SK-N-SH treated with all-trans-retinoic acid at 6 μM for 48 hours (cell line): ENCODE measurements around the gene TMEM250.

Source experiments
- CSRNP3 ChIP-seq: fragments of 250-450 bp; sonication (Bioruptor Pico); IDR thresholded peaks from 2 replicates; pipeline ENCODE4 v1.5.1; 2021; ENCODE audit warnings: mild to moderate bottlenecking, moderate library complexity
- ESRRG ChIP-seq: fragments of 250-450 bp; sonication (Bioruptor Pico); IDR thresholded peaks from 2 replicates; pipeline ENCODE4 v1.6.1; 2021; ENCODE audit warnings: mild to moderate bottlenecking
- OSR1 ChIP-seq: fragments of 250-450 bp; sonication (Bioruptor Pico); IDR thresholded peaks from 2 replicates; pipeline ENCODE4 v1.8.0; 2022; ENCODE audit warnings: moderate library complexity, mild to moderate bottlenecking, inconsistent platforms
- SNAI2 ChIP-seq: fragments of 250-450 bp; sonication (Bioruptor Pico); IDR thresholded peaks from 2 replicates; pipeline ENCODE4 v1.5.0; 2020; ENCODE audit warnings: mild to moderate bottlenecking, moderate library complexity
- TOX ChIP-seq: fragments of 250-450 bp; sonication (Bioruptor Pico); IDR thresholded peaks from 2 replicates; pipeline ENCODE4 v1.8.0; 2021; ENCODE audit warnings: mild to moderate bottlenecking, moderate library complexity, borderline replicate concordance
- ZFP3 ChIP-seq: fragments of 250-450 bp; sonication (Bioruptor Pico); IDR thresholded peaks from 2 replicates; pipeline ENCODE4 v1.5.0; 2020; ENCODE audit warnings: mild to moderate bottlenecking, moderate library complexity
- ZNF70 ChIP-seq: fragments of 450-650 bp; formaldehyde crosslinking; IDR thresholded peaks from 2 replicates; pipeline ENCODE4 v1.5.0; 2020; ENCODE audit warnings: mild to moderate bottlenecking, moderate library complexity

- TF ChIP-seq ZNF70 (CRISPR knock-in tag) (no peak), SNAI2 (CRISPR knock-in tag) (no peak), ESRRG (CRISPR knock-in tag) (no peak), ZFP3 (CRISPR knock-in tag) (no peak), CSRNP3 (CRISPR knock-in tag) (no peak), OSR1 (no peak), TOX (CRISPR knock-in tag) (no peak)
Observed at GRCh38 chr9:136105398-136106135, 13.1 kb downstream of the TMEM250 start.
